ENCODE results near the gene AP2B1. TPM values are rescaled to one million over a fixed set of nuclear protein-coding genes. Genes with fewer than 3 reads are reported as not detected.

The AP2B1 gene
- total RNA-seq, 1 experiment from 2014 or later: 126 TPM

- in situ Hi-C loops (cut with HindIII; ENCODE audit: low sequenced_read_pairs): no loop called here
- DNase-seq (ENCODE audit: low spot score): no peak
Observed at GRCh38 chr17:35716897-35717465, 129.9 kb downstream of the AP2B1 start.

GRCh38 chr17:35717475-35717874, 130.4 kb downstream of the AP2B1 start:
- in situ Hi-C loops (cut with HindIII; ENCODE audit: low sequenced_read_pairs): no loop called here
- no peak for DNase-seq (ENCODE audit: low spot score)

- in situ Hi-C loops (cut with HindIII; ENCODE audit: low sequenced_read_pairs): no loop called here
- DNase-seq (ENCODE audit: low spot score): no peak
Observed at GRCh38 chr17:35723735-35724134, 136.6 kb downstream of the AP2B1 start.

- no peak for DNase-seq (ENCODE audit: low spot score)
- in situ Hi-C loops (cut with HindIII; ENCODE audit: low sequenced_read_pairs): no loop called here
Observed at GRCh38 chr17:35725058-35725457, 137.9 kb downstream of the AP2B1 start.

- no peak for DNase-seq (ENCODE audit: low spot score)
- in situ Hi-C loops (cut with HindIII; ENCODE audit: low sequenced_read_pairs): no loop called here
Observed at GRCh38 chr17:35725802-35726126, 138.6 kb downstream of the AP2B1 start.

- in situ Hi-C loops (cut with HindIII; ENCODE audit: low sequenced_read_pairs): no loop called here
Observed at GRCh38 chr17:35726127-35726952, 139.2 kb downstream of the AP2B1 start.

GRCh38 chr17:35726953-35727460, 139.9 kb downstream of the AP2B1 start:
- in situ Hi-C loops (cut with HindIII; ENCODE audit: low sequenced_read_pairs): no loop called here
- DNase-seq (ENCODE audit: low spot score): no peak

More at GRCh38 chr17:35726127-35726952, 139.2 kb downstream of the AP2B1 start:
- no peak for DNase-seq (ENCODE audit: low spot score)

GRCh38 chr17:35727635-35728034, 140.5 kb downstream of the AP2B1 start:
- in situ Hi-C loops (cut with HindIII; ENCODE audit: low sequenced_read_pairs): no loop called here
- no peak for DNase-seq (ENCODE audit: low spot score)

- in situ Hi-C loops (cut with HindIII; ENCODE audit: low sequenced_read_pairs): no loop called here
- DNase-seq (ENCODE audit: low spot score): no peak
Observed at GRCh38 chr17:35728551-35728950, 141.4 kb downstream of the AP2B1 start.

- DNase-seq (ENCODE audit: low spot score): no peak
- in situ Hi-C loops (cut with HindIII; ENCODE audit: low sequenced_read_pairs): no loop called here
Observed at GRCh38 chr17:35729405-35729833, 142.3 kb downstream of the AP2B1 start.

GRCh38 chr17:35730400-35731005, 143.4 kb downstream of the AP2B1 start:
- no peak for DNase-seq (ENCODE audit: low spot score)
- in situ Hi-C loops (cut with HindIII; ENCODE audit: low sequenced_read_pairs): no loop called here

- in situ Hi-C loops (cut with HindIII; ENCODE audit: low sequenced_read_pairs): no loop called here
- peak; percentile 63 for DNase-seq (ENCODE audit: low spot score)
Observed at GRCh38 chr17:35731239-35731916, 144.3 kb downstream of the AP2B1 start, which contains the start of gene RASL10B. Gene RASL10B (plus strand): TSS chr17:35731639. CDS start chr17:35735185, 3,546 bp downstream.

GRCh38 chr17:35731917-35732805, 145.0 kb downstream of the AP2B1 start:
- no peak for DNase-seq (ENCODE audit: low spot score)
- in situ Hi-C loops (cut with HindIII; ENCODE audit: low sequenced_read_pairs): no loop called here

- in situ Hi-C loops (cut with HindIII; ENCODE audit: low sequenced_read_pairs): no loop called here
- DNase-seq (ENCODE audit: low spot score): no peak
Observed at GRCh38 chr17:35732806-35733136, 145.6 kb downstream of the AP2B1 start.

GRCh38 chr17:35733366-35733765, 146.2 kb downstream of the AP2B1 start:
- DNase-seq (ENCODE audit: low spot score): no peak
- in situ Hi-C loops (cut with HindIII; ENCODE audit: low sequenced_read_pairs): no loop called here

GRCh38 chr17:35734396-35734795, 147.3 kb downstream of the AP2B1 start:
- DNase-seq (ENCODE audit: low spot score): no peak
- in situ Hi-C loops (cut with HindIII; ENCODE audit: low sequenced_read_pairs): no loop called here

- in situ Hi-C loops (cut with HindIII; ENCODE audit: low sequenced_read_pairs): no loop called here
- DNase-seq (ENCODE audit: low spot score): no peak
Observed at GRCh38 chr17:35735036-35735805, 148.1 kb downstream of the AP2B1 start.

GRCh38 chr17:35736236-35736635, 149.1 kb downstream of the AP2B1 start:
- no peak for DNase-seq (ENCODE audit: low spot score)
- in situ Hi-C loops (cut with HindIII; ENCODE audit: low sequenced_read_pairs): no loop called here

Measured in G401 (cell line).